Osteocyte (in vitro differentiated cells): ENCODE data around the gene TSPAN19. TPM values are rescaled to one million over a fixed set of nuclear protein-coding genes. Genes with fewer than 3 reads are reported as not detected.

Experiments
- DNase-seq: peaks from one replicate; pipeline ENCODE4 v3.0.0; 2021; ENCODE audit warnings: mixed read lengths; ENCODE audit not compliant: unreplicated experiment; ENCODE audit errors: extremely low spot score
- H3K27ac Mint-ChIP-seq: one replicate; pipeline ENCODE4 v1.8.0; 2021; ENCODE audit warnings: mild to moderate bottlenecking, mixed read lengths; ENCODE audit not compliant: unreplicated experiment
- H3K27me3 Mint-ChIP-seq: one replicate; pipeline ENCODE4 v1.8.0; 2021; ENCODE audit warnings: mixed read lengths; ENCODE audit not compliant: unreplicated experiment
- H3K36me3 Mint-ChIP-seq: one replicate; pipeline ENCODE4 v1.8.0; 2021; ENCODE audit warnings: mixed read lengths; ENCODE audit not compliant: unreplicated experiment
- H3K4me1 Mint-ChIP-seq: one replicate; pipeline ENCODE4 v1.8.0; 2021; ENCODE audit warnings: mixed read lengths; ENCODE audit not compliant: unreplicated experiment
- H3K4me3 Mint-ChIP-seq: one replicate; pipeline ENCODE4 v1.8.0; 2021; ENCODE audit warnings: mild to moderate bottlenecking, moderate library complexity, mixed read lengths; ENCODE audit not compliant: unreplicated experiment
- H3K9me3 Mint-ChIP-seq: one replicate; pipeline ENCODE4 v1.8.0; 2021; ENCODE audit warnings: mixed read lengths; ENCODE audit not compliant: unreplicated experiment
- total RNA-seq: library from RNA; stranded (reverse); gene quantifications from 2 replicates; pipeline ENCODE4 v1.2.1, GENCODE V29; 2021
- TF ChIP-seq, protein P1 (sequence below): fragments of 200-600 bp; sonication (generic); IDR thresholded peaks from 2 replicates; pipeline ENCODE4 v1.5.0; 2021; ENCODE audit warnings: antibody characterized with exemption, mild to moderate bottlenecking, moderate library complexity

Gene TSPAN19
- total RNA-seq, 1 donor from 2014 or later: not detected

DNA sequence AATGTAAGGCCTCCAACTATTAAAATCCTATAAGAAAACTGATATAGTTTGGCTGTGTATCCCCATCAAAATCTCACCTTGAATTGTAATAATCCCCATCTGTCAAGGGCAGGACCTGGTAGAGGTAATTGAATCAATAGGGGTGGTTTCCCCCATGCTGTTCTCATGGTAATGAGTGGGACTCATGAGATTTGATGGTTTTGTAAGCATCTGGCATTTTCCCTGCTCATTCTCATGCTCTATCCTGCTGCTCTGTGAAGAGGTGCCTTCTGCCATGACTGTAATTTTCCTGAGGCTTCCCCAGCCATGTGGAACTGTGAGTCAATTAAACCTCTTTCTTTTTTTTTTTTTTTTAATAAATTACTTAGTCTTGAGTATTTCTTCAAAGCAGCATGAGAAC, 31.9 kb downstream of the TSPAN19 start:
- Mint-ChIP-seq H3K27ac (no peak overlapping the region), H3K27me3 (peaks cover 2% of the 10 kb centered on the region), H3K4me3 (no peak overlapping the region), H3K9me3 (no peaks in the 10 kb centered on the region), H3K36me3 (no peaks in the 10 kb centered on the region), H3K4me1 (no peaks in the 10 kb centered on the region)
- TF ChIP-seq, protein P1, sequence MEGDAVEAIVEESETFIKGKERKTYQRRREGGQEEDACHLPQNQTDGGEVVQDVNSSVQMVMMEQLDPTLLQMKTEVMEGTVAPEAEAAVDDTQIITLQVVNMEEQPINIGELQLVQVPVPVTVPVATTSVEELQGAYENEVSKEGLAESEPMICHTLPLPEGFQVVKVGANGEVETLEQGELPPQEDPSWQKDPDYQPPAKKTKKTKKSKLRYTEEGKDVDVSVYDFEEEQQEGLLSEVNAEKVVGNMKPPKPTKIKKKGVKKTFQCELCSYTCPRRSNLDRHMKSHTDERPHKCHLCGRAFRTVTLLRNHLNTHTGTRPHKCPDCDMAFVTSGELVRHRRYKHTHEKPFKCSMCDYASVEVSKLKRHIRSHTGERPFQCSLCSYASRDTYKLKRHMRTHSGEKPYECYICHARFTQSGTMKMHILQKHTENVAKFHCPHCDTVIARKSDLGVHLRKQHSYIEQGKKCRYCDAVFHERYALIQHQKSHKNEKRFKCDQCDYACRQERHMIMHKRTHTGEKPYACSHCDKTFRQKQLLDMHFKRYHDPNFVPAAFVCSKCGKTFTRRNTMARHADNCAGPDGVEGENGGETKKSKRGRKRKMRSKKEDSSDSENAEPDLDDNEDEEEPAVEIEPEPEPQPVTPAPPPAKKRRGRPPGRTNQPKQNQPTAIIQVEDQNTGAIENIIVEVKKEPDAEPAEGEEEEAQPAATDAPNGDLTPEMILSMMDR: no peak
- no peak for DNase-seq

DNA sequence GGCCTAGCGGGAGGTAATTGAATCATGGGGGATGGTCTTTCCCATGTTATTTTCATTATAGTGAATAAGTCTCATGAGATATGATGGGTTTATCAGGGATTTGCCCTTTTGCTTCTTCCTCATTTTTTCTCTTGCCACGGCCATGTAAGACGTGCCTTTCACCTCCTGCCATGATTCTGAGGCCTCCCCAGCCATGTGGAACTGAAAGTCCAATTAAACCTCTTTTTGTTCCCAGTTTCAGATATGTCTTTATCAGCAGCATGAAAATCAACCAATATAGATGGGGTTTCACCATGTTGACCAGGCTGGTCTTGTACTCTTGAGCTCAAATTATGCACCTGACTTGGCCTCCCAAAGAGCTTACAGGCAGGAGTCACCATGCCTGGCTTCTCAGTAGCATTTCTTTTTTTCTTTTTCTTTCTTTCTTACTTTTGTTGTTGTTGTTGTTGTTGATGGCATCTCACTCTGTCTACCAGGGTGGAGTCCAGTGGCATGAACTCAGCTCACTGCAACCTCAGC, 33.2 kb downstream of the TSPAN19 start:
- Mint-ChIP-seq H3K36me3 (no peaks in the 10 kb centered on the region), H3K4me3 (no peak overlapping the region)

DNA sequence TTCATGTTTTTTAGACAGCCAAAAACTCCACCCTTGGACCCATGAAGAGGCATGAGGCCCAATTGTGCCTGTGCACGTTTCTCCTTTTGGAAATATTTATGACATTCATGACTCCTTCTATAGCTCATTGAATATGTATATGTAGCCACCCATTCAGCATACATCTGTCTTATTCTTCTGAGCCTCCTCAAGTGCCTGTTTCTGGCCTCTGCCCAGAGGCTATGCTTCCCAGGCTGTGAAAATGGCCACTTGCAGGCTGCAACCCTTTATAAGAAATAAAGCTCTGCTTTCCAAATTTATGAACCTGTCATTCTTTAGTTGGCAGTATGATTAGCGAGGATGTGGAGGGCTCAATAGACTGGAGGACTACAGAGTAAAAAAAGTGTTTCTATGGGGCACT, 35.3 kb downstream of the TSPAN19 start:
- H3K27ac Mint-ChIP-seq: no peak overlapping the region
- DNase-seq: no peak
- H3K4me1 Mint-ChIP-seq: no peaks in the 10 kb centered on the region
- TF ChIP-seq, protein P1: no peak
- H3K9me3 Mint-ChIP-seq: no peaks in the 10 kb centered on the region
- H3K27me3 Mint-ChIP-seq: no peaks in the 10 kb centered on the region
- no peak overlapping the region for H3K4me3 Mint-ChIP-seq
- no peaks in the 10 kb centered on the region for H3K36me3 Mint-ChIP-seq

More for the DNA sequence above, 33.2 kb downstream of the TSPAN19 start:
- no peak for DNase-seq
- Mint-ChIP-seq H3K4me1 (no peaks in the 10 kb centered on the region), H3K9me3 (no peaks in the 10 kb centered on the region), H3K27me3 (peaks cover 2% of the 10 kb centered on the region), H3K27ac (no peak overlapping the region)
- TF ChIP-seq, protein P1: no peak

DNA sequence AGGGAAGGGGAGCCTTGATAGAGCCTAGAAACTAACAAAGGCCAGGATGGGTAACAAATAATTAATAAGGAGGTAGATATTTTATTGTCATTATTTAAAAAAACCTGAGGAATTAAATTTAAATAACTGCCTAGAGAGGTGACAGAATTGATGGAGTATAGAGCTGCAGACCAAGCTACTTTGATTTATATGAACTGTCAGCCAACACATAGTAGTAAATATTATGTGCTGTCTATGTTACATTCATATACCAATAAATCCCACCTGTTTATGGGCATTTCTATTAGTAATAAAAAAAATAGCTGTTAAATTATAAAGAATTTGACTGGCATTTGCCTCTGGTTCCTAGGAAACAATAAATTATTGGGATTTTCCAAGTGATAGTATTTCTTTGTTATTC, 37.7 kb downstream of the TSPAN19 start:
- Mint-ChIP-seq H3K27me3 (no peaks in the 10 kb centered on the region), H3K36me3 (no peaks in the 10 kb centered on the region), H3K4me3 (no peak overlapping the region), H3K9me3 (no peaks in the 10 kb centered on the region), H3K4me1 (no peaks in the 10 kb centered on the region), H3K27ac (no peak overlapping the region)
- TF ChIP-seq, protein P1: no peak
- no peak for DNase-seq

DNA sequence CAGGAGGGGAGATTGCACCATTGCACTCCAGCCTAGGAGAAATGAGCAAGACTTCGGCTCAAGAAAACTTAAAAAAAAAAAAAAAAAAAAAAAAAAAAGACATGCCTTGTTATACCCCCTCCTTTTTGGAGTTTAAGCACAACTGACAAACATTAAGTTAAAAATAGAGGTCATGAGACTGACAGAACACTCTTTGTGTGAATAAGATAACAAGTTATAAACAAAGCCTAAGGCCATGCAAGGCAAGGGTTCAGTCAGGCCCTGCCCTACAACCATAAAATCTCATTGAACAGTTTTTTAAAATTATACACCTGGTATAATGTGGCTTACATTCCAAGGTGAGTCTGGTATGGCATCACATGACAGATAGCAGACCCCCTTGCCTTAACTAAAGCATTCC, 39.3 kb downstream of the TSPAN19 start:
- Mint-ChIP-seq H3K4me1 (no peaks in the 10 kb centered on the region), H3K4me3 (no peak overlapping the region), H3K9me3 (no peaks in the 10 kb centered on the region), H3K27ac (no peak overlapping the region), H3K36me3 (no peaks in the 10 kb centered on the region), H3K27me3 (no peaks in the 10 kb centered on the region)
- DNase-seq: no peak
- TF ChIP-seq, protein P1: no peak
